SK-N-SH (cell line): ENCODE measurements around the gene DNAH11. TPM values are rescaled to one million over a fixed set of nuclear protein-coding genes. Genes with fewer than 3 reads are reported as not detected.

Experiments used
- CTCF ChIA-PET: fragments of 300-600, 350-600 bp; formaldehyde crosslinking; extraction: SDS; loops from one replicate; lab custom pipeline; 2021; lab: Yijun Ruan, JAX
- POLR2A ChIA-PET: fragments of 350-600 bp; sonication (Branson Sonifier 250); formaldehyde crosslinking; extraction: SDS; loops from one replicate; lab custom pipeline; 2020; ENCODE audit warnings: antibody characterized with exemption, inconsistent platforms; lab: Yijun Ruan, JAX
- DNase-seq: peaks from one replicate; pipeline ENCODE4 v3.0.0; 2012
- H2AFZ ChIP-seq: fragments of 200-600 bp; sonication (generic); 2 replicates; pipeline ENCODE4 v1.8.1; 2016; ENCODE audit warnings: antibody characterized with exemption, mild to moderate bottlenecking, low read depth
- H3F3A ChIP-seq: fragments of 200-600 bp; sonication (generic); replicated peaks from 2 replicates; pipeline ENCODE3; 2016; ENCODE audit warnings: antibody characterized with exemption, mild to moderate bottlenecking; ENCODE audit not compliant: insufficient read depth
- H3K27ac ChIP-seq, 2 experiments: fragments of 200-500 bp in 1 of 2; fragments of 200-600 bp in 1 of 2; sonication (Bioruptor generic) in 1 of 2; sonication (generic), shearing (Covaris generic) in 1 of 2; 2 replicates each; pipeline versions ENCODE4 v1.5.1 to v1.6.1; 2014 to 2016; ENCODE audit warnings: low read depth in 2 of 2, inconsistent platforms in 1 of 2, low read length in 1 of 2, mild to moderate bottlenecking in 1 of 2, mixed read lengths in 1 of 2
- H3K27me3 ChIP-seq: fragments of 200-600 bp; sonication (generic), shearing (Covaris generic); 2 replicates; pipeline ENCODE4 v1.6.1; 2016; ENCODE audit warnings: mixed run types; ENCODE audit not compliant: insufficient read depth
- H3K36me3 ChIP-seq, 2 experiments: fragments of 200-500 bp in 1 of 2; fragments of 200-600 bp in 1 of 2; sonication (Bioruptor generic) in 1 of 2; sonication (generic) in 1 of 2; replicated peaks in 1 of 2; 2 replicates each; pipeline versions ENCODE3 to v1.5.1; 2014 to 2016; ENCODE audit warnings: low read length in 1 of 2, mild to moderate bottlenecking in 1 of 2; ENCODE audit not compliant: insufficient read depth in 2 of 2, control insufficient read depth in 1 of 2
- H3K4me1 ChIP-seq, 2 experiments: fragments of 200-500 bp in 1 of 2; fragments of 200-600 bp in 1 of 2; sonication (Bioruptor generic) in 1 of 2; sonication (generic), shearing (Covaris generic) in 1 of 2; 2 replicates each; pipeline versions ENCODE4 v1.5.1 to v1.6.1; 2014 to 2016; ENCODE audit warnings: low read depth in 1 of 2, low read length in 1 of 2, mixed run types in 1 of 2; ENCODE audit not compliant: insufficient read depth in 2 of 2, control insufficient read depth in 1 of 2
- H3K4me2 ChIP-seq: fragments of 200-600 bp; sonication (generic), shearing (Covaris generic); 2 replicates; pipeline ENCODE4 v1.6.1; 2017; ENCODE audit warnings: mixed run types
- H3K4me3 ChIP-seq, 2 experiments: fragments of 200-500 bp in 1 of 2; fragments of 200-600 bp in 1 of 2; sonication (Bioruptor generic) in 1 of 2; sonication (generic), shearing (Covaris generic) in 1 of 2; 2 replicates each; pipeline versions ENCODE4 v1.5.1 to v1.8.1; 2014 to 2016; ENCODE audit warnings: low read depth in 2 of 2, inconsistent platforms in 1 of 2, low read length in 1 of 2, mild to moderate bottlenecking in 1 of 2, mixed read lengths in 1 of 2, moderate library complexity in 1 of 2
- H3K79me2 ChIP-seq: fragments of 200-600 bp; sonication (generic); 2 replicates; pipeline ENCODE4 v1.8.1; 2017; ENCODE audit warnings: mild to moderate bottlenecking; ENCODE audit not compliant: insufficient read depth
- H3K9ac ChIP-seq: fragments of 200-600 bp; sonication (generic); 2 replicates; pipeline ENCODE4 v1.6.1; 2017; ENCODE audit warnings: mixed run types
- H3K9me2 ChIP-seq: fragments of 200-600 bp; sonication (generic); 2 replicates; pipeline ENCODE4 v1.6.1; 2017; ENCODE audit warnings: mixed run types
- H3K9me3 ChIP-seq: fragments of 200-600 bp; sonication (generic); 2 replicates; pipeline ENCODE4 v1.6.1; 2017; ENCODE audit warnings: mixed run types, mild to moderate bottlenecking, moderate library complexity
- H4K20me1 ChIP-seq: fragments of 200-600 bp; sonication (generic); 2 replicates; pipeline ENCODE4 v1.6.1; 2017; ENCODE audit warnings: mild to moderate bottlenecking, mixed run types; ENCODE audit not compliant: insufficient read depth
- CHD2 ChIP-seq: fragments of 150-350 bp; IDR thresholded peaks from 2 replicates; pipeline ENCODE4 v1.6.1; 2018; ENCODE audit warnings: low read length; ENCODE audit not compliant: partially characterized antibody
- FOSL2 ChIP-seq: IDR thresholded peaks from 2 replicates; pipeline ENCODE4 v1.4.0; 2012; ENCODE audit warnings: low read depth, mild to moderate bottlenecking, moderate library complexity, borderline replicate concordance
- FOXJ3 ChIP-seq: sonication (generic); formaldehyde crosslinking; IDR thresholded peaks from 2 replicates; pipeline ENCODE4 v1.5.1; 2020; ENCODE audit warnings: mild to moderate bottlenecking, missing genetic modification reagents
- FOXM1 ChIP-seq: IDR thresholded peaks from 2 replicates; pipeline ENCODE4 v1.4.0; 2012; ENCODE audit warnings: low read depth, mild to moderate bottlenecking
- JUND ChIP-seq: IDR thresholded peaks from 2 replicates; pipeline ENCODE4 v1.4.0; 2012
- MEF2A ChIP-seq: IDR thresholded peaks from 2 replicates; pipeline ENCODE4 v1.4.0; 2012; ENCODE audit warnings: low read depth, borderline replicate concordance
- PBX3 ChIP-seq: IDR thresholded peaks from 2 replicates; pipeline ENCODE4; 2012
- RXRA ChIP-seq: IDR thresholded peaks from 2 replicates; pipeline ENCODE4 v1.4.0; 2012; ENCODE audit warnings: low read depth, mild to moderate bottlenecking, borderline replicate concordance
- SMC3 ChIP-seq: IDR thresholded peaks from 2 replicates; pipeline ENCODE4 v1.6.1; 2012; ENCODE audit warnings: low read depth, low read length, improper control_type of control experiment
- TCF12 ChIP-seq: IDR thresholded peaks from 2 replicates; pipeline ENCODE4 v1.4.0; 2012
- WGBS: methylation state at CpG from one replicate; pipeline ENCODE4 v1.1.6; 2017; ENCODE audit warnings: low lambda C conversion rate; 5-methylcytosine and 5-hydroxymethylcytosine counted together
- polyA plus RNA-seq, 3 experiments: library from polyadenylated mRNA; depleted of rRNA; stranded (reverse); fragments of >200 nt; gene quantifications; 2 replicates each; pipeline ENCODE4 v1.2.3, GENCODE V29; 2012
- TF ChIP-seq, protein P1 (sequence below): IDR thresholded peaks from 2 replicates; pipeline ENCODE4 v1.4.0; 2012; ENCODE audit warnings: low read depth, borderline replicate concordance
- TF ChIP-seq, protein P2 (sequence below): IDR thresholded peaks from 2 replicates; pipeline ENCODE4 v1.6.1; 2012; ENCODE audit warnings: mild to moderate bottlenecking, low read depth, low read length, moderate library complexity
- TF ChIP-seq, protein P3 (sequence below): IDR thresholded peaks from 2 replicates; pipeline ENCODE4 v1.4.0; 2012; ENCODE audit warnings: low read depth, borderline replicate concordance

Gene DNAH11
- polyA plus RNA-seq, 1 of the 3 experiments (the other 2 are of a cell fraction), result 0.77 TPM

GRCh38 chr7:21916629-21917028, 373.8 kb downstream of the DNAH11 start:
- Histone ChIP-seq H3K36me3 (peaks cover 0 to 3% of the 10 kb centered on the region in 2 experiments), H3K4me2 (no peak overlapping the region), H3K9me2 (no peaks in the 10 kb centered on the region), H3K9me3 (no peaks in the 10 kb centered on the region), H3F3A (no peaks in the 10 kb centered on the region), H3K79me2 (no peaks in the 10 kb centered on the region; the same call in 1 of the 2 replicates), H2AFZ (no peak overlapping the region), H4K20me1 (no peaks in the 10 kb centered on the region), H3K4me1 (no peaks in the 10 kb centered on the region), H3K27ac (no peak overlapping the region), H3K9ac (no peak overlapping the region), H3K27me3 (no peaks in the 10 kb centered on the region), H3K4me3 (no peak overlapping the region)
- DNase-seq, result no peak
- TF ChIP-seq SMC3 (no peak), FOSL2 (no peak), JUND (no peak), FOXM1 (no peak), MEF2A (no peak), CHD2 (no peak), FOXJ3 (CRISPR knock-in tag) (no peak), TCF12 (no peak), RXRA (no peak), PBX3 (no peak)
- TF ChIP-seq, protein P1, sequence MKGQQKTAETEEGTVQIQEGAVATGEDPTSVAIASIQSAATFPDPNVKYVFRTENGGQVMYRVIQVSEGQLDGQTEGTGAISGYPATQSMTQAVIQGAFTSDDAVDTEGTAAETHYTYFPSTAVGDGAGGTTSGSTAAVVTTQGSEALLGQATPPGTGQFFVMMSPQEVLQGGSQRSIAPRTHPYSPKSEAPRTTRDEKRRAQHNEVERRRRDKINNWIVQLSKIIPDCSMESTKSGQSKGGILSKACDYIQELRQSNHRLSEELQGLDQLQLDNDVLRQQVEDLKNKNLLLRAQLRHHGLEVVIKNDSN, result no peak
- TF ChIP-seq, protein P2, sequence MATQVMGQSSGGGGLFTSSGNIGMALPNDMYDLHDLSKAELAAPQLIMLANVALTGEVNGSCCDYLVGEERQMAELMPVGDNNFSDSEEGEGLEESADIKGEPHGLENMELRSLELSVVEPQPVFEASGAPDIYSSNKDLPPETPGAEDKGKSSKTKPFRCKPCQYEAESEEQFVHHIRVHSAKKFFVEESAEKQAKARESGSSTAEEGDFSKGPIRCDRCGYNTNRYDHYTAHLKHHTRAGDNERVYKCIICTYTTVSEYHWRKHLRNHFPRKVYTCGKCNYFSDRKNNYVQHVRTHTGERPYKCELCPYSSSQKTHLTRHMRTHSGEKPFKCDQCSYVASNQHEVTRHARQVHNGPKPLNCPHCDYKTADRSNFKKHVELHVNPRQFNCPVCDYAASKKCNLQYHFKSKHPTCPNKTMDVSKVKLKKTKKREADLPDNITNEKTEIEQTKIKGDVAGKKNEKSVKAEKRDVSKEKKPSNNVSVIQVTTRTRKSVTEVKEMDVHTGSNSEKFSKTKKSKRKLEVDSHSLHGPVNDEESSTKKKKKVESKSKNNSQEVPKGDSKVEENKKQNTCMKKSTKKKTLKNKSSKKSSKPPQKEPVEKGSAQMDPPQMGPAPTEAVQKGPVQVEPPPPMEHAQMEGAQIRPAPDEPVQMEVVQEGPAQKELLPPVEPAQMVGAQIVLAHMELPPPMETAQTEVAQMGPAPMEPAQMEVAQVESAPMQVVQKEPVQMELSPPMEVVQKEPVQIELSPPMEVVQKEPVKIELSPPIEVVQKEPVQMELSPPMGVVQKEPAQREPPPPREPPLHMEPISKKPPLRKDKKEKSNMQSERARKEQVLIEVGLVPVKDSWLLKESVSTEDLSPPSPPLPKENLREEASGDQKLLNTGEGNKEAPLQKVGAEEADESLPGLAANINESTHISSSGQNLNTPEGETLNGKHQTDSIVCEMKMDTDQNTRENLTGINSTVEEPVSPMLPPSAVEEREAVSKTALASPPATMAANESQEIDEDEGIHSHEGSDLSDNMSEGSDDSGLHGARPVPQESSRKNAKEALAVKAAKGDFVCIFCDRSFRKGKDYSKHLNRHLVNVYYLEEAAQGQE, result no peak
- TF ChIP-seq, protein P3, sequence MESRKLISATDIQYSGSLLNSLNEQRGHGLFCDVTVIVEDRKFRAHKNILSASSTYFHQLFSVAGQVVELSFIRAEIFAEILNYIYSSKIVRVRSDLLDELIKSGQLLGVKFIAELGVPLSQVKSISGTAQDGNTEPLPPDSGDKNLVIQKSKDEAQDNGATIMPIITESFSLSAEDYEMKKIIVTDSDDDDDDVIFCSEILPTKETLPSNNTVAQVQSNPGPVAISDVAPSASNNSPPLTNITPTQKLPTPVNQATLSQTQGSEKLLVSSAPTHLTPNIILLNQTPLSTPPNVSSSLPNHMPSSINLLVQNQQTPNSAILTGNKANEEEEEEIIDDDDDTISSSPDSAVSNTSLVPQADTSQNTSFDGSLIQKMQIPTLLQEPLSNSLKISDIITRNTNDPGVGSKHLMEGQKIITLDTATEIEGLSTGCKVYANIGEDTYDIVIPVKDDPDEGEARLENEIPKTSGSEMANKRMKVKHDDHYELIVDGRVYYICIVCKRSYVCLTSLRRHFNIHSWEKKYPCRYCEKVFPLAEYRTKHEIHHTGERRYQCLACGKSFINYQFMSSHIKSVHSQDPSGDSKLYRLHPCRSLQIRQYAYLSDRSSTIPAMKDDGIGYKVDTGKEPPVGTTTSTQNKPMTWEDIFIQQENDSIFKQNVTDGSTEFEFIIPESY, result no peak
- POLR2A ChIA-PET, result no interaction called here
- CTCF ChIA-PET, result no interaction called here
- 78% methylated on average over 5 of the region's 5 CpGs for WGBS
